ENCODE data around the gene PTPN5. TPM values are rescaled to one million over a fixed set of nuclear protein-coding genes. Genes with fewer than 3 reads are reported as not detected.
A peak's percentile ranks its signal among the peaks of the same experiment; 100 is the strongest.

Gene PTPN5
- polyA plus RNA-seq, 1 donor, result 1.2 TPM

- H3K27me3 ChIP-seq (ENCODE audit: control insufficient read depth, insufficient read depth, low read length), result no peaks in the 10 kb centered on the region
- no peaks in the 10 kb centered on the region for H3K36me3 ChIP-seq (ENCODE audit: control insufficient read depth, insufficient read depth, low read length)
- no CpG with 5 or more reads among the region's 26 CpGs for WGBS (ENCODE audit: insufficient coverage, low lambda C conversion rate)
- no peak overlapping the region for H3K4me3 ChIP-seq (ENCODE audit: low read length)
- no peaks in the 10 kb centered on the region for H3K9me3 ChIP-seq (ENCODE audit: control insufficient read depth, low read depth, low read length)
- H3K27ac ChIP-seq (ENCODE audit: low read length), result no peak overlapping the region
- no peak for DNase-seq
- no peaks in the 10 kb centered on the region for H3K4me1 ChIP-seq (ENCODE audit: control insufficient read depth, insufficient read depth, low read length)
Measured at GRCh38 chr11:18713646-18714442, 77.8 kb downstream of the PTPN5 start.

GRCh38 chr11:18710545-18710944 is 81.1 kb downstream of the PTPN5 start:
- no peak overlapping the region for H3K27ac ChIP-seq (ENCODE audit: low read length)
- no peaks in the 10 kb centered on the region for H3K27me3 ChIP-seq (ENCODE audit: control insufficient read depth, insufficient read depth, low read length)
- WGBS (ENCODE audit: insufficient coverage, low lambda C conversion rate), result no CpG with 5 or more reads among the region's 5 CpGs
- DNase-seq, result no peak
- H3K9me3 ChIP-seq (ENCODE audit: control insufficient read depth, low read depth, low read length), result no peaks in the 10 kb centered on the region
- peaks cover 2% of the 10 kb centered on the region for H3K4me1 ChIP-seq (ENCODE audit: control insufficient read depth, insufficient read depth, low read length)
- H3K4me3 ChIP-seq (ENCODE audit: low read length), result no peak overlapping the region
- H3K36me3 ChIP-seq (ENCODE audit: control insufficient read depth, insufficient read depth, low read length), result no peaks in the 10 kb centered on the region

GRCh38 chr11:18709414-18709813 is 82.2 kb downstream of the PTPN5 start:
- Histone ChIP-seq H3K36me3 (ENCODE audit: control insufficient read depth, insufficient read depth, low read length) (no peaks in the 10 kb centered on the region), H3K27me3 (ENCODE audit: control insufficient read depth, insufficient read depth, low read length) (no peaks in the 10 kb centered on the region), H3K4me3 (ENCODE audit: low read length) (no peak overlapping the region), H3K9me3 (ENCODE audit: control insufficient read depth, low read depth, low read length) (no peaks in the 10 kb centered on the region), H3K27ac (ENCODE audit: low read length) (no peak overlapping the region), H3K4me1 (ENCODE audit: control insufficient read depth, insufficient read depth, low read length) (peaks cover 8% of the 10 kb centered on the region)
- no CpG with 5 or more reads among the region's 4 CpGs for WGBS (ENCODE audit: insufficient coverage, low lambda C conversion rate)
- DNase-seq, result no peak

GRCh38 chr11:18707811-18708340 is 83.7 kb downstream of the PTPN5 start:
- Histone ChIP-seq H3K9me3 (ENCODE audit: control insufficient read depth, low read depth, low read length) (no peaks in the 10 kb centered on the region), H3K4me3 (ENCODE audit: low read length) (no peak overlapping the region), H3K27me3 (ENCODE audit: control insufficient read depth, insufficient read depth, low read length) (no peaks in the 10 kb centered on the region), H3K27ac (ENCODE audit: low read length) (no peak overlapping the region), H3K36me3 (ENCODE audit: control insufficient read depth, insufficient read depth, low read length) (no peaks in the 10 kb centered on the region), H3K4me1 (ENCODE audit: control insufficient read depth, insufficient read depth, low read length) (peaks cover 8% of the 10 kb centered on the region)
- no peak for DNase-seq
- WGBS (ENCODE audit: insufficient coverage, low lambda C conversion rate), result no CpG with 5 or more reads among the region's 12 CpGs

GRCh38 chr11:18706330-18707243 is 85.0 kb downstream of the PTPN5 start:
- H3K4me3 ChIP-seq (ENCODE audit: low read length), result peak overlapping the region; percentile 59
- H3K36me3 ChIP-seq (ENCODE audit: control insufficient read depth, insufficient read depth, low read length), result peaks cover 4% of the 10 kb centered on the region
- no peaks in the 10 kb centered on the region for H3K27me3 ChIP-seq (ENCODE audit: control insufficient read depth, insufficient read depth, low read length)
- H3K27ac ChIP-seq (ENCODE audit: low read length), result peak overlapping the region; percentile 71
- no peaks in the 10 kb centered on the region for H3K9me3 ChIP-seq (ENCODE audit: control insufficient read depth, low read depth, low read length)
- H3K4me1 ChIP-seq (ENCODE audit: control insufficient read depth, insufficient read depth, low read length), result peaks cover 8% of the 10 kb centered on the region
- WGBS (ENCODE audit: insufficient coverage, low lambda C conversion rate), result no CpG with 5 or more reads among the region's 34 CpGs
- peak; percentile 78 to 85 for DNase-seq

GRCh38 chr11:18705651-18706281 is 85.8 kb downstream of the PTPN5 start:
- Histone ChIP-seq H3K4me1 (ENCODE audit: control insufficient read depth, insufficient read depth, low read length) (peaks cover 8% of the 10 kb centered on the region), H3K27me3 (ENCODE audit: control insufficient read depth, insufficient read depth, low read length) (peaks cover 2% of the 10 kb centered on the region), H3K27ac (ENCODE audit: low read length) (peak overlapping the region; percentile 41), H3K9me3 (ENCODE audit: control insufficient read depth, low read depth, low read length) (no peaks in the 10 kb centered on the region), H3K4me3 (ENCODE audit: low read length) (peak overlapping the region; percentile 59), H3K36me3 (ENCODE audit: control insufficient read depth, insufficient read depth, low read length) (peaks cover 4% of the 10 kb centered on the region)
- DNase-seq, result peak; percentile 44 to 70
- WGBS (ENCODE audit: insufficient coverage, low lambda C conversion rate), result no CpG with 5 or more reads among the region's 46 CpGs

- peaks cover 4% of the 10 kb centered on the region for H3K36me3 ChIP-seq (ENCODE audit: control insufficient read depth, insufficient read depth, low read length)
- DNase-seq, result peak in 1 of 2 donors; percentile 27
- no peak overlapping the region for H3K27ac ChIP-seq (ENCODE audit: low read length)
- no peaks in the 10 kb centered on the region for H3K9me3 ChIP-seq (ENCODE audit: control insufficient read depth, low read depth, low read length)
- peaks cover 13% of the 10 kb centered on the region for H3K27me3 ChIP-seq (ENCODE audit: control insufficient read depth, insufficient read depth, low read length)
- peaks cover 8% of the 10 kb centered on the region for H3K4me1 ChIP-seq (ENCODE audit: control insufficient read depth, insufficient read depth, low read length)
- no CpG with 5 or more reads among the region's 1 CpG for WGBS (ENCODE audit: insufficient coverage, low lambda C conversion rate)
- no peak overlapping the region for H3K4me3 ChIP-seq (ENCODE audit: low read length)
Measured at GRCh38 chr11:18704698-18705097, 86.9 kb downstream of the PTPN5 start.

- Histone ChIP-seq H3K27ac (ENCODE audit: low read length) (no peak overlapping the region), H3K36me3 (ENCODE audit: control insufficient read depth, insufficient read depth, low read length) (peaks cover 4% of the 10 kb centered on the region), H3K27me3 (ENCODE audit: control insufficient read depth, insufficient read depth, low read length) (peaks cover 18% of the 10 kb centered on the region), H3K4me1 (ENCODE audit: control insufficient read depth, insufficient read depth, low read length) (peaks cover 8% of the 10 kb centered on the region), H3K9me3 (ENCODE audit: control insufficient read depth, low read depth, low read length) (no peaks in the 10 kb centered on the region), H3K4me3 (ENCODE audit: low read length) (no peak overlapping the region)
- no peak for DNase-seq
- WGBS (ENCODE audit: insufficient coverage, low lambda C conversion rate), result no CpG with 5 or more reads among the region's 5 CpGs
Measured at GRCh38 chr11:18704045-18704645, 87.5 kb downstream of the PTPN5 start.

GRCh38 chr11:18703001-18703763 is 88.4 kb downstream of the PTPN5 start:
- WGBS (ENCODE audit: insufficient coverage, low lambda C conversion rate), result no CpG with 5 or more reads among the region's 2 CpGs
- no peak for DNase-seq

More at GRCh38 chr11:18703001-18703763, 88.4 kb downstream of the PTPN5 start:
- no peaks in the 10 kb centered on the region for H3K9me3 ChIP-seq (ENCODE audit: control insufficient read depth, low read depth, low read length)
- H3K4me1 ChIP-seq (ENCODE audit: control insufficient read depth, insufficient read depth, low read length), result peaks cover 8% of the 10 kb centered on the region
- H3K4me3 ChIP-seq (ENCODE audit: low read length), result no peak overlapping the region
- no peak overlapping the region for H3K27ac ChIP-seq (ENCODE audit: low read length)
- peaks cover 4% of the 10 kb centered on the region for H3K36me3 ChIP-seq (ENCODE audit: control insufficient read depth, insufficient read depth, low read length)
- H3K27me3 ChIP-seq (ENCODE audit: control insufficient read depth, insufficient read depth, low read length), result peaks cover 20% of the 10 kb centered on the region
